Mucosa of descending colon (tissue), 3 donors: ENCODE results near the gene BICC1. TPM values are rescaled to one million over a fixed set of nuclear protein-coding genes. Genes with fewer than 3 reads are reported as not detected.

Experiments
- ATAC-seq: fragments of 200-7000 bp; cut with Tn5 transposase; one replicate; pipeline ENCODE4 v1.9.1; 2020; ENCODE audit warnings: mild to moderate bottlenecking, moderate library complexity
- DNase-seq, 3 donors: peaks; one replicate each; pipeline ENCODE4 v3.0.0-alpha.2; 2020
- H3K36me3 ChIP-seq: fragments of 200-600 bp; one replicate; pipeline ENCODE4 v1.8.0; 2021; ENCODE audit warnings: low read depth, mild to moderate bottlenecking
- H3K4me1 ChIP-seq: fragments of 200-600 bp; one replicate; pipeline ENCODE4 v1.8.0; 2021; ENCODE audit warnings: low read depth, mild to moderate bottlenecking
- H3K4me3 ChIP-seq: fragments of 200-600 bp; one replicate; pipeline ENCODE4 v1.8.0; 2021; ENCODE audit warnings: mild to moderate bottlenecking
- H3K9me3 ChIP-seq: fragments of 200-600 bp; one replicate; pipeline ENCODE4 v1.8.0; 2021; ENCODE audit warnings: mild to moderate bottlenecking
- intact Hi-C, 2 donors: fragments of 100-400 bp; cut with DNase I in 1 of 2; cut with micrococcal nuclease in 1 of 2; formaldehyde crosslinking; loops; one replicate each; pipeline versions ENCODE4 v1.11.0 to v1.11.1; 2022; cut with DNase I, micrococcal nuclease
- total RNA-seq, 3 donors: library from RNA; stranded (reverse); fragmentation: NEBNext Ultra II Directional in 2 of 3; extraction: Animal tissue kit (Norgen Biotek cat#: 25700) in 2 of 3; gene quantifications; one replicate each; pipeline versions ENCODE4 v1.2.1 to v1.2.4, GENCODE V29; 2021 to 2023
- TF ChIP-seq, protein P1 (sequence below): fragments of 200-600 bp; IDR thresholded peaks from one replicate; pipeline ENCODE4 v1.8.0; 2022; ENCODE audit warnings: antibody characterized with exemption, mild to moderate bottlenecking
- donor health status: DM: no; HTN: no; CAD: no; lungs with moderate emphysema.
- donor health status: DM: no; HTN: no; CAD: no.
- donor health status: DM: no; HTN: yes; CAD: no.

Gene BICC1
- total RNA-seq, 3 donors from 2014 or later = 1.1 to 5.9 (median 3.5) TPM

DNA sequence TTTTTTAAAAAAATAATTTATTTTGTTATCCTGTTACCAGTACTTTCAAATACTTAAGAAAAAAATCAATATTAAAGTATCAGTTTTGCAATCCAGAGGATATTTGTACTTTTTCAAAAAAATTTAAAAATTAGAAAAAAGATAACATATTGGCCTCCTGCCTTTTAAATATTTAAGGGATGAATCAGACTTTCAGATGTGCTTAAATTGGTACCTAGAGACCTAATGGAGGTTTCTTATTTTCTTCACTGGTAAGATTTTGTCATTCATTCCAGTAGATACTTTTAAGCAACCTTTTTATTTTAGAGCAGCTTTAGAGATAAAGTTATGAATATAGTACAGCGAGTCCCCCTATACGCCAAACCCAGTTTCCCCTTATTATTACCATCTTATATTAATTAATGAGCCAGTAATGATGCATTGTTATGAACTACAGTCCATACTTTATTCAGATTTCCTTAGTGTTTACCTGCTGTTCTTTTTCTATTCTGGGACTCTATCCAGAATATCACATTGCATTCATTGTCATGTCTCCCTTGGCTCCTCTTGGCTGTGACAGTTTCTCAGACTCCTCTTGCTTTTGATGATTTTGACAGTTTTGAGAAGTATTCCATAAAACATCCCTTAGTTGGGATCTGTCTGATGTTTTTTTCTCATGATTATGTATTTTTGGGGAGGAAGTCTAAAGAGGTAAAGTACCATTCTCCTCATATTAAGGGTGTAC lies 34.2 kb downstream of the BICC1 start:
- TF ChIP-seq, protein P1, sequence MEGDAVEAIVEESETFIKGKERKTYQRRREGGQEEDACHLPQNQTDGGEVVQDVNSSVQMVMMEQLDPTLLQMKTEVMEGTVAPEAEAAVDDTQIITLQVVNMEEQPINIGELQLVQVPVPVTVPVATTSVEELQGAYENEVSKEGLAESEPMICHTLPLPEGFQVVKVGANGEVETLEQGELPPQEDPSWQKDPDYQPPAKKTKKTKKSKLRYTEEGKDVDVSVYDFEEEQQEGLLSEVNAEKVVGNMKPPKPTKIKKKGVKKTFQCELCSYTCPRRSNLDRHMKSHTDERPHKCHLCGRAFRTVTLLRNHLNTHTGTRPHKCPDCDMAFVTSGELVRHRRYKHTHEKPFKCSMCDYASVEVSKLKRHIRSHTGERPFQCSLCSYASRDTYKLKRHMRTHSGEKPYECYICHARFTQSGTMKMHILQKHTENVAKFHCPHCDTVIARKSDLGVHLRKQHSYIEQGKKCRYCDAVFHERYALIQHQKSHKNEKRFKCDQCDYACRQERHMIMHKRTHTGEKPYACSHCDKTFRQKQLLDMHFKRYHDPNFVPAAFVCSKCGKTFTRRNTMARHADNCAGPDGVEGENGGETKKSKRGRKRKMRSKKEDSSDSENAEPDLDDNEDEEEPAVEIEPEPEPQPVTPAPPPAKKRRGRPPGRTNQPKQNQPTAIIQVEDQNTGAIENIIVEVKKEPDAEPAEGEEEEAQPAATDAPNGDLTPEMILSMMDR = no peak
- H3K4me1 ChIP-seq = no peaks in the 10 kb centered on the region
- H3K36me3 ChIP-seq = no peaks in the 10 kb centered on the region
- H3K9me3 ChIP-seq = no peaks in the 10 kb centered on the region
- H3K4me3 ChIP-seq = no peak overlapping the region
- ATAC-seq = no peak
- intact Hi-C loops = no loop called here
- no peak for DNase-seq

DNA sequence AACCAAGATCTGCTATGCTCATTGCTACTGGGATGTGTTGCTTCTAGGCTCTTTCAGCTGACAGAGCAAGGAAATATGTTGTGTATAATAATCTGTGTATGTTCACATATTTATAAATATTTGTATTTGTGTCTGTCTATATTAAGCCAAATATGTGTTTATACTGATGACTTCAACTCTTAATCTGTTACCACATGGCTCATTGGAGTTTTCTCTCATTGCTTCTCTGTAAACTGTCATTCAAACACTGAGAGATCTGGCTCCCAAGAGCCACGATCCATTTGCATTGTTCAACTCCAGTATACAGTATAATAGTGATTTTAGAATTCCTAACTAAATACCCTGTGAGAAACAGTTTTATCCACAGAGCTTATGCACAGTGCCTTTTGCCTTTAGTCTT lies 35.3 kb downstream of the BICC1 start:
- TF ChIP-seq, protein P1 = no peak
- intact Hi-C loops = no loop called here
- H3K4me3 ChIP-seq = no peak overlapping the region
- H3K9me3 ChIP-seq = no peaks in the 10 kb centered on the region
- H3K36me3 ChIP-seq = no peaks in the 10 kb centered on the region
- DNase-seq (no peak), ATAC-seq (no peak)
- H3K4me1 ChIP-seq = no peaks in the 10 kb centered on the region

DNA sequence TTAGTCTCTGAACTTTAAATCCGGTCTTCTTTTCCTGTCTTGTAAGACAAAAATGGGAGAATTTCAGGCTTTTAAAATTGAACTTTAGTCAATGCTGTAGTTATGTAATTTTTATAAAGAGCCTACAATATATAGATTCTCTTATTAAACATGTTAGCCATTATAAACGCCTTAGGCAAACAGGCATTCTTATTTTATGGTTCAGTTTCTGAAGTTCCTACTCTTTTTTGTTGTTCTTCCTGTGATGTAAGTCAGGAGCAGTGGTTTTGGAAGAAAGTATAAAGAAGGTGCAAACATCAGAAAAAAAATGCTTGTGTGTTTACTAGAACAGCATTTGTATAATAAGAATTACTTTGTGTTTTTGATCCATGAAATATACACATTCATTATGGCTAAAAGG lies 41.6 kb downstream of the BICC1 start:
- H3K36me3 ChIP-seq = no peaks in the 10 kb centered on the region
- ATAC-seq = no peak
- TF ChIP-seq, protein P1 = no peak

DNA sequence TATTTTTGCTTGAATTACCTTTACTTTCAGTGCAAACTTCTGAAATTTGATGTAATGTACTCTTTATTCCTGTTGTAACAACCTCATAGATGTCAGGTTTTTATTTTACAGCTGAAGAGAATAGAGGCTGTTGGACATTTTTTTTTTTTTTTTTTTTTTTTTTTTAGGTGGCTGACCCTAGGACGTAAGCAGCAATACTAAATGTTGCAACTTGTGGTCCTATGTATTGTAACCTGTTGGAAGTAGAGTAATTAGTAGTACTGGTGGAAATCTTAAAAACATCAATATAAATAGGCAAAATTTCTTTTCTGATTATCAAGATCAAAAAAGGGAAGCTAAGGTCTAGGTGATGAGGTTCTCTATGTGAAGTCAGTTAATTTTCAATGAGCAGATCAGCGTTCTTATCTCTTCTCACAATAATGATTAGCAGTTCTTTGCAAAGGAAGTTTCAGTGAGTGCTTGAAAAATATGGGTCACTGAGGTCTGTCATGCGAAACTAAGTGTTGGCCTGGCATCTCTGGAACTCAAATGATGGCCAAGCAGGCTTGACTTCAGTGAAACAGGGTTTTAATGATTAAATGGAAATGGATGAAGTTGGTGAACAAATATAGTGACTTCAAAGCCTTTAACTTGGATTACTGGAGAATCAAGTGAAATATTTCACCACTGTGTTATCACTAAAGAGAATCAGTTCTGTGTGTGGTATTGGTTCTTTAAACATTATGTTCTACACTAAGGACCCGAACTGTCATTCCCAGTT lies 42.7 kb downstream of the BICC1 start:
- Histone ChIP-seq H3K36me3 (no peaks in the 10 kb centered on the region), H3K4me1 (peaks cover 3% of the 10 kb centered on the region), H3K4me3 (no peak overlapping the region), H3K9me3 (peaks cover 12% of the 10 kb centered on the region)
- intact Hi-C loops = no loop called here
- ATAC-seq (no peak), DNase-seq (no peak)
- TF ChIP-seq, protein P1 = no peak

More for the DNA sequence above, 41.6 kb downstream of the BICC1 start:
- Histone ChIP-seq H3K4me3 (no peak overlapping the region), H3K9me3 (peaks cover 12% of the 10 kb centered on the region), H3K4me1 (peaks cover 3% of the 10 kb centered on the region)
- DNase-seq = no peak
- intact Hi-C loops = no loop called here

DNA sequence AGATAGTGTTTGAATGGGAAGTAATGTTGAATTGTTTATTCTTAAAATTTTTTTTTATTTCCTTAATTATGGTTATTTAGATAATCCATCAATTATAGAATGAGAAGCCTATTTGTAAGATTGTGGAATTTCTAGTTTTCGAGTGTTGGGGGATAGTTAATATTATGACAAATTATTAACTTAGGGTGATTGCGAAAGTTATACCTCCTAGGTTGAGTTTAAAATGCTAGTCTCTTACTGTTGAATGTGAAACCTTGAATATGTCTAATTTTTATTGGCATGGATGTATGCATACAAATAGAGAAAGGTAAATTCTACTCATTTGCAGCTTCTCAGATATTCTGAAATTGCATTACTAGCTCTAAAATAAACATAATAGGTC lies 43.2 kb downstream of the BICC1 start:
- no peak for DNase-seq
- no peak overlapping the region for H3K4me3 ChIP-seq
- H3K4me1 ChIP-seq = peaks cover 3% of the 10 kb centered on the region
- H3K9me3 ChIP-seq = peaks cover 12% of the 10 kb centered on the region
- H3K36me3 ChIP-seq = no peaks in the 10 kb centered on the region
- no peak for ATAC-seq
- intact Hi-C loops = no loop called here
- TF ChIP-seq, protein P1 = no peak
